HG02610 (cell line): Measurements from ENCODE around the gene C1QTNF9.
"Not testable (repeated sequence)": the region's sequence is repeated elsewhere in the genome, so short reads cannot be mapped to it uniquely, and the experiment has no call there.

Source experiments
- ATAC-seq: cut with Tn5 transposase; IDR thresholded peaks from one replicate; pipeline ENCODE4 v1.9.1; 2021; ENCODE audit warnings: mild to moderate bottlenecking, moderate library complexity; ENCODE audit not compliant: unreplicated experiment

Gene C1QTNF9

GRCh38 chr13:24359252-24359651, 49.9 kb downstream of the C1QTNF9 start:
- not testable (repeated sequence) for ATAC-seq

GRCh38 chr13:24360106-24360505, 50.7 kb downstream of the C1QTNF9 start:
- no peak for ATAC-seq

GRCh38 chr13:24361113-24361512, 51.7 kb downstream of the C1QTNF9 start:
- ATAC-seq = no peak

GRCh38 chr13:24361852-24362366, 52.5 kb downstream of the C1QTNF9 start:
- no peak for ATAC-seq

- no peak for ATAC-seq
Observed at GRCh38 chr13:24362435-24362952, 53.1 kb downstream of the C1QTNF9 start.

- no peak for ATAC-seq
Observed at GRCh38 chr13:24365191-24365590, 55.8 kb downstream of the C1QTNF9 start.

- not testable (repeated sequence) for ATAC-seq
Observed at GRCh38 chr13:24366315-24366714, 56.9 kb downstream of the C1QTNF9 start.

- not testable (repeated sequence) for ATAC-seq
Observed at GRCh38 chr13:24371273-24371672, 61.9 kb downstream of the C1QTNF9 start.
